Colonic mucosa (tissue), 4 donors: ENCODE results near the gene NCOA3. TPM values are rescaled to one million over a fixed set of nuclear protein-coding genes. Genes with fewer than 3 reads are reported as not detected.

ENCODE experiments used
- DNase-seq: peaks from one replicate; pipeline ENCODE4 v3.0.0-alpha.2; 2020
- H3K27ac ChIP-seq: fragments of 200-600 bp; one replicate; pipeline ENCODE4 v1.8.0; 2021
- H3K27me3 ChIP-seq: fragments of 200-600 bp; one replicate; pipeline ENCODE4 v1.8.0; 2021
- H3K36me3 ChIP-seq: fragments of 200-600 bp; one replicate; pipeline ENCODE4 v1.8.0; 2021
- H3K4me1 ChIP-seq: fragments of 200-600 bp; one replicate; pipeline ENCODE4 v1.8.0; 2021; ENCODE audit warnings: mild to moderate bottlenecking
- H3K4me3 ChIP-seq: fragments of 200-600 bp; one replicate; pipeline ENCODE4 v1.8.0; 2021
- H3K9ac ChIP-seq, 2 donors: one replicate each; pipeline ENCODE4 v1.7.0; 2013; ENCODE audit warnings: control low read depth in 2 of 2, low read depth in 2 of 2, low read length in 2 of 2
- H3K9me3 ChIP-seq: fragments of 200-600 bp; one replicate; pipeline ENCODE4 v1.8.0; 2021
- intact Hi-C: fragments of 100-400 bp; cut with DNase I; formaldehyde crosslinking; loops from one replicate; pipeline ENCODE4 v1.14.1; 2022
- total RNA-seq, 2 donors: library from RNA; stranded (reverse); fragmentation: NEBNext Ultra II Directional in 1 of 2; extraction: Animal tissue kit (Norgen Biotek cat#: 25700) in 1 of 2; gene quantifications; one replicate each; pipeline ENCODE4 v1.2.1, GENCODE V29; 2021
- TF ChIP-seq, protein P1 (sequence below): fragments of 200-600 bp; IDR thresholded peaks from one replicate; pipeline ENCODE4 v1.8.0; 2022; ENCODE audit warnings: antibody characterized with exemption, mild to moderate bottlenecking
- donor health status: healthy.
- donor health status: DM: no; HTN: no; CAD: no.
- donor health status: DM: no; HTN: no; CAD: no.

The NCOA3 gene
- total RNA-seq, 2 donors from 2014 or later, result 17.1 to 24.2 TPM

DNA sequence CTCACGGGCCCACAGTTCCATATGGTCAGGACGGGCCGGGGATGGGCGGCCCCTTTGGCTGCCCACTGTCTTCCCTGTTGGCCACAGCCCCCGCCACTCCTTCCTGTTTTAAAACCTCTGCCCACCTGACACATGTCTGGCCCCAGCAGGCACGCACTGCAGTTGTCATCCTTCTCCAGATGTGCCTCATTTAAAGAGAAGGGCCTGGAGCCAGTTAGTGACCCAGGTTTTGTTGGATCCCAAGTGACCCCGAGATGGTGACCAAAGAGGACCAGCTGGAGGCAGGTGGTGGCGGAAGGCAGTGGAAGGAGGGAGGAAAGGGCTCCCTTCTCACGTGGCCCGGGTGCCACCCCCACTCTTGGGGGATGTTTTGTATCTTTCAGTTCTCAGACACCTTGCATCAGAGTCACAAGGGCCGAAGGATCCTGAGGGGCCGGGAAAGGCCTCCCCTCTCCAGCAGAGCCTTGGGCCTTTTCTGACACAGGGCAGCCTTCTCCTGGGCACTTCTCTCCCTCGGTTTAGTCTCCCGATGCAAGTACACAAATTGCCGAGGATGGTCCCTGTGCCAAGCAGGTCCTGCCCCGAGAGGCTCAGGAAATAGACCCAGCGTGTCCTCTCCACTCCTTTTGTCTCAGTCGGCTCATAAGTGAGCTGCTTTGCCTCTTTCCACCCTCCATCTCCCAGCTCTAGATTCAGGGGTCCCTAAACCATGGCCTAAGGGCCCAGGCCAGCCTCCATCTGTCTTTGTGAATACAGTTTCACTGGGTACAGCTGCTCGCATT lies 166.0 kb downstream of the NCOA3 start:
- Histone ChIP-seq H3K9me3 (no peaks in the 10 kb centered on the region), H3K36me3 (no peaks in the 10 kb centered on the region), H3K4me3 (no peak overlapping the region), H3K4me1 (no peaks in the 10 kb centered on the region), H3K27me3 (no peaks in the 10 kb centered on the region), H3K9ac (no peak overlapping the region), H3K27ac (no peak overlapping the region)
- intact Hi-C loops, result no loop called here
- TF ChIP-seq, protein P1, sequence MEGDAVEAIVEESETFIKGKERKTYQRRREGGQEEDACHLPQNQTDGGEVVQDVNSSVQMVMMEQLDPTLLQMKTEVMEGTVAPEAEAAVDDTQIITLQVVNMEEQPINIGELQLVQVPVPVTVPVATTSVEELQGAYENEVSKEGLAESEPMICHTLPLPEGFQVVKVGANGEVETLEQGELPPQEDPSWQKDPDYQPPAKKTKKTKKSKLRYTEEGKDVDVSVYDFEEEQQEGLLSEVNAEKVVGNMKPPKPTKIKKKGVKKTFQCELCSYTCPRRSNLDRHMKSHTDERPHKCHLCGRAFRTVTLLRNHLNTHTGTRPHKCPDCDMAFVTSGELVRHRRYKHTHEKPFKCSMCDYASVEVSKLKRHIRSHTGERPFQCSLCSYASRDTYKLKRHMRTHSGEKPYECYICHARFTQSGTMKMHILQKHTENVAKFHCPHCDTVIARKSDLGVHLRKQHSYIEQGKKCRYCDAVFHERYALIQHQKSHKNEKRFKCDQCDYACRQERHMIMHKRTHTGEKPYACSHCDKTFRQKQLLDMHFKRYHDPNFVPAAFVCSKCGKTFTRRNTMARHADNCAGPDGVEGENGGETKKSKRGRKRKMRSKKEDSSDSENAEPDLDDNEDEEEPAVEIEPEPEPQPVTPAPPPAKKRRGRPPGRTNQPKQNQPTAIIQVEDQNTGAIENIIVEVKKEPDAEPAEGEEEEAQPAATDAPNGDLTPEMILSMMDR, result no peak
- DNase-seq, result no peak

DNA sequence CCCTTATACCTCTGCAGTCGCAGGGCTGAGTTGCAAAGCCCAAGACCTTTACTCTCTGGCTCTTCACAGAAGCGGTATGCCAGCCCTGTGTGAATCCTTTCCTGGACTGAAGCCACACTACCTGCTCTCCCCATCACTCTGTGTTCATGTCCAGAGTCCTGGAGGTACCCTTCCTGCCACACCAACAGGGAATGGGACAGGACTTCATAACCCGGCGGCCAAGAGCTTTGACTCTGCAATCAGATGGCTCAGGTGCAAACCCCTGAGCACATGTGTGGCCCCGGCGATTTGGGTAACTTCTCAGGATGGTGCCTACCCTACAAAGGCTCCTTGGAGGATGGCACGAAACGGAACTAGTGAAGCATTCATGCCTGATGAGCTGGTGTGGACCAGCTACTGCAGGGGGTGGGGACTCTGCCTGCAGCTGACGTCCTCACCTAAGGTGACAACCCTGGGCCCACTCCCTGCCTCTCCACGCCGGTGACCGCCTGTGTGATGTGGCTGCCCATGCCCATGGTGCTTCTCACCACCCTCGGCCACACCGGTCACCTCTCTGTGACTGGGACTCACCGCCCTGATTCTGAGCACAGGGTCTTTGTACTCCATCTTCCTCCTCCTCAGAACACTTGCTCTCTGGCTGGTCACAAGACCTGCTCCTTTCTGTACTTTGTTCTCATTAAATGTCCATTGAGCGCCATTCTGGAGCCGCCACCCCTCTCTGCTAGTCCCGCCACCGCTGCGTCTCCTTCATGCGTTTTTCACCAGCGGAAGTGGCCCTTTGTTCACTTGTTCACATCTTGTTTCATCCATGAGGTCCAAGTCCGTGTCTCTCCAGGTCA lies 166.8 kb downstream of the NCOA3 start:
- Histone ChIP-seq H3K36me3 (no peaks in the 10 kb centered on the region), H3K9ac (no peak overlapping the region), H3K27me3 (no peaks in the 10 kb centered on the region), H3K9me3 (no peaks in the 10 kb centered on the region), H3K4me3 (no peak overlapping the region), H3K4me1 (no peaks in the 10 kb centered on the region), H3K27ac (no peak overlapping the region)
- no peak for DNase-seq
- TF ChIP-seq, protein P1, result no peak
- intact Hi-C loops, result no loop called here

DNA sequence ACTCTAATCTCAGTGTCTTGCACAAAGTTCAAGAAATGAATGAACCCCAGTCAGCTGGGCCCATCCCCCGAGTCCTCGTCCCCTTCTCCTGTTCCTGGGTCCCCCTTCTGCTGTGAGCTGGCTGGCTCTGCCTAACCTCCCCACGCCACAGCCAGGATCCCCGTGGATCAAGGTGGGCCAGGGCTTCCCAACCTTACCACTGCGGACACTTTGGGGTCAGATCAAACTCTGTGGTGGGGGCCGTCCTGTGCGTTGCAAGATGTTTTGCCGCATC lies 167.4 kb downstream of the NCOA3 start:
- Histone ChIP-seq H3K36me3 (no peaks in the 10 kb centered on the region), H3K9ac (no peak overlapping the region), H3K9me3 (no peaks in the 10 kb centered on the region), H3K4me3 (no peak overlapping the region), H3K27ac (no peak overlapping the region), H3K27me3 (no peaks in the 10 kb centered on the region), H3K4me1 (no peaks in the 10 kb centered on the region)
- no peak for DNase-seq
- intact Hi-C loops, result no loop called here
- TF ChIP-seq, protein P1, result no peak

DNA sequence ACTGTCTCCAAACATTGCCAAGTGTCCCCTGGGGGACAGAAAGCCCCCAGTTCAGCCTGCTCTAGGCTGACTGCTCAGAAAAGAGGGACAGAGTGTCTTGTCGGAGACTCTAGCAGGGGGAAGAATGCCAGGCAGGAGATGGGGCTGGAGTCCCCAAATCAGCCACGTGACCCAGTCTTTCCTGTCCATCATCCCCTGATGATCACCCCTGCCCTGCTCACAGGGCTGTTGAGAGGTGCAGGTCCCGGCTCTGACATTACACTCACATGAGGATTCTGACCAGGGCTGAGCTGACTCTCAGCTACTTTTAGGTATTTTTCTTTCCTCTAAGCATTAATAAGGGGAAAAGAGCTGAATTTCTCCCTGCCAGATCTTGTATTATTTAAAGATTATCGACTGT lies 167.8 kb downstream of the NCOA3 start:
- Histone ChIP-seq H3K9me3 (no peaks in the 10 kb centered on the region), H3K27me3 (no peaks in the 10 kb centered on the region), H3K4me3 (no peak overlapping the region), H3K9ac (no peak overlapping the region), H3K4me1 (no peaks in the 10 kb centered on the region), H3K27ac (no peak overlapping the region), H3K36me3 (no peaks in the 10 kb centered on the region)
- intact Hi-C loops, result no loop called here
- DNase-seq, result no peak
- TF ChIP-seq, protein P1, result no peak

DNA sequence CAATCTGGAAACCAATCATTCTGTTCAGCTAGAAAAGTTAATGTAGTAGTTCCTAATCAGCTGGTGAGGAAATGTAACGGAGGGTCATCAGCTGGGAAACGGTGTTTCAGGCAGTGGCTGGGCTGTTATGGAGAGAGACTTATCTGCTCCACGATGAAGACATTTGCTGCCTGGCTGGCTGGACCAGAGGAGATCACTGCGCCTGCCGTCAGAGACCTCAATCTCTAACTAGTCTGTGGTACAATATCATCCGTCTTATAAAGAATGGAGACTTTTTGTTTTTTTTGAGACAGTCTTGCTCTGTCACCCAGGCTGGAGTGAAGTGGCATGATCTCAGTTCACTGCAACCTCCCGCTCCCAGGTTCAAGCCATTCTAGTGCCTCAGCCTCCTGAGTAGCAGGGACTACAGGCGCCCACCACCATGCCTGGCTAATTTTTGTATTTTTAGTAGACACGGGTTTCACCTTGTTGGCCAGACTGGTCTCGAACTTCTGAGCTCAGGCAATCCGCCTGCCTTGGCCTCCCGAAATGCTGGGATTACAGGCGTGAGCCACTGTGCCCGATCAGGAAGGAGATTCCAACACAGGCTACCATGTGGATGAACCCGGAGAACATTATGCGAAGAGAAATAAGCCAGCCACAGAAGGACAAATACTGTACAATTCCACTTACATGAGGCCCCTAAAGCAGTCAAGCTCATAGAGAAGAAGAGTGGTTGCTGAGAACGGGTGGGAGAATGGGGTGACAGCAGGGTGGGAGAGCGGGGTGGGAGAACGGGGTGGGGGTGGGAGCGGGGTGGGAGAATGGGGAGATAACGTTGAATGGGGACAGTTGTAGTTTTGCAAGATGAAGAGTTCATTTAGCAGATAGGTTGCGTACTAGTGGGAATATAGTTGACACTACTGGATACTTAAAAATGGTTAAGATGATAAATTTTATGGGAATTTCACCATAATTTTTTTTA lies 168.5 kb downstream of the NCOA3 start:
- TF ChIP-seq, protein P1, result no peak
- Histone ChIP-seq H3K27me3 (no peaks in the 10 kb centered on the region), H3K9ac (no peak overlapping the region), H3K4me3 (no peak overlapping the region), H3K9me3 (no peaks in the 10 kb centered on the region), H3K36me3 (no peaks in the 10 kb centered on the region), H3K4me1 (no peaks in the 10 kb centered on the region), H3K27ac (no peak overlapping the region)
- intact Hi-C loops, result no loop called here
- no peak for DNase-seq
